HCT116 (cell line): ENCODE measurements around the gene TMEM80.

Experiments
- CEBPB ChIP-seq: IDR thresholded peaks from 2 replicates; pipeline ENCODE4 v1.6.1; 2012; ENCODE audit warnings: low read depth
- CTCF ChIP-seq, 3 experiments: fragments of 200-600 bp in 1 of 3; sonication (generic) in 1 of 3; IDR thresholded peaks in 2 of 3; conservative IDR thresholded peaks in 1 of 3; 2 replicates each; pipeline ENCODE4 v1.5.1; 2012 to 2017; ENCODE audit warnings: low read depth in 2 of 3, low read length in 2 of 3, antibody characterized with exemption in 1 of 3, borderline replicate concordance in 1 of 3, control low read depth in 1 of 3, mild to moderate bottlenecking in 1 of 3, mixed read lengths in 1 of 3, mixed run types in 1 of 3, moderate library complexity in 1 of 3; ENCODE audit not compliant: insufficient read depth in 1 of 3
- EZH2 ChIP-seq: fragments of 200-600 bp; sonication (generic); IDR thresholded peaks from 2 replicates; pipeline ENCODE4 v1.6.1; 2017; ENCODE audit warnings: antibody characterized with exemption, mixed run types
- EZH2phosphoT487 ChIP-seq: fragments of 200-600 bp; IDR thresholded peaks from 2 replicates; pipeline ENCODE4 v1.6.1; 2018; ENCODE audit warnings: antibody characterized with exemption, borderline replicate concordance
- MAX ChIP-seq: IDR thresholded peaks from 2 replicates; pipeline ENCODE4 v1.6.1; 2012
- POLR2AphosphoS5 ChIP-seq: IDR thresholded peaks from 2 replicates; pipeline ENCODE4 v1.6.1; 2011; ENCODE audit warnings: mild to moderate bottlenecking, low read depth, low read length, moderate library complexity
- SP1 ChIP-seq: IDR thresholded peaks from 2 replicates; pipeline ENCODE4 v1.6.1; 2012; ENCODE audit warnings: low read depth
- TCF7L2 ChIP-seq: IDR thresholded peaks from 2 replicates; pipeline ENCODE4 v1.7.0; 2011; ENCODE audit warnings: borderline replicate concordance, inconsistent platforms; ENCODE audit not compliant: insufficient read depth, insufficient read length; ENCODE audit errors: extremely low read depth
- YY1 ChIP-seq: IDR thresholded peaks from 2 replicates; pipeline ENCODE4 v1.6.1; 2011; ENCODE audit warnings: low read length, low read depth, moderate library complexity, mild to moderate bottlenecking; ENCODE audit not compliant: insufficient replicate concordance; ENCODE audit errors: extremely low read depth
- ZFX ChIP-seq: fragments of 450-650 bp; IDR thresholded peaks from 2 replicates; pipeline ENCODE4 v1.6.1; 2017
- ZNF274 ChIP-seq: fragments of 200-500 bp; sonication (Bioruptor generic); IDR thresholded peaks from 2 replicates; pipeline ENCODE4 v1.6.1; 2014; ENCODE audit warnings: mild to moderate bottlenecking, low read depth, low read length, inconsistent platforms

GRCh38 chr11:729492-730074 is 34.0 kb downstream of the TMEM80 start:
- no peak for TF ChIP-seq EZH2
- TF ChIP-seq POLR2AphosphoS5, result no peak
- no peak for TF ChIP-seq CTCF (IDR thresholded peaks at IDR 0.05 in 2 of 3, conservative IDR thresholded peaks at IDR 0.05 in 1 of 3; ENCODE audit: borderline replicate concordance in 1 of 3, insufficient read depth in 1 of 3, low read depth in 2 of 3, low read length in 2 of 3)
- no peak for TF ChIP-seq ZFX
- no peak for TF ChIP-seq ZNF274
- TF ChIP-seq CEBPB, result no peak
- no peak for TF ChIP-seq SP1
- no peak for TF ChIP-seq YY1
- no peak for TF ChIP-seq MAX
- TF ChIP-seq EZH2phosphoT487, result no peak
- TF ChIP-seq TCF7L2, result no peak
